Measurements from ENCODE around the gene ZNF394.
"Not testable (repeated sequence)": the region's sequence is repeated elsewhere in the genome, so short reads cannot be mapped to it uniquely, and the experiment has no call there.

ZNF394 gene
- 54.9 to 272 (median 137) reads per million in 9 experiments for total RNA-seq

DNA sequence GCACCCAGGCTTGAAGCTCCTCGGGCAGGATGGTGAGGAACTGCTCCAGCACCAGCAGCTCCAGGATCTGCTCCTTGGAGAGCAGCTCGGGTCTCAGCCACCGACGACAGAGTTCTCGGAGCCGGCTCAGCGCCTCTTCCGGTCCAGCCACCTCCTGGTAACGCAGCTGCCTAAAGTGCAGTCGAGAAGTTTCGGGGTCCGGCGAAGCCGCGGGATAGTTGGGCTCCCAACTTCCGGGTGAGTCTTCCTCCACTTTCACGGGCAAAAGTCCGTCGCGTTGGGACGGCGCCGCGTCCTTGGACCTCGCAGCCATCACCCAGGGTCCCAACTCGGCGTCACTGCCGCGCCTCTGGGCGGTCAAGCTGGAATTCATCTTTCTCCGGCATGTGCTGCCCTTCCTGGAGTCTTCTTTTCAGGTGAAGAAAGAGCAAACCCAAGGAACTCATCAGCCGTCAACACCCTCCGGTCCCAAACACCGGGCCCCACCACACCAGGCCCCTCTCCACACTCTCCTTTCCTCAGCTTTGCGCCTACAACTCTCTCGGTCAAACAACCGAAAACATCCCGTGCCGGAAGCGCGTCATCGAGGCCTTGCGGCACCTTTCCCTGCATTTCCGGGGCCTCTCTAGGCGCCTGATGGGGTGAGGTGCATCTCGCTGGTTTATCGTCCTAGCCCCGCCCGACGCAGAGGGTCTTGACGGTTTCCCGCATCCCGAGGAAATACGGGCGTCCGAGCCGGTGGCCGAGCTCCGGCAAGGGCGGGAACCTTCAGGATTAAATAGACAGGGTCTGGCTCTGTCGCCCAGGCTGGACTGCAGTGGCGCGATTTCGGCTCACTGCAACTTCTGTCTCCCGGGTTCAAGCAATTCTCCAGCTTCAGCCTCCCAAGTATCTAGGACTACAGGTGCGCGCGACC, at the start of gene ZNF394:
Gene ZNF394, minus strand, starts transcription at position 561 of the 916 bp plus-strand sequence. Its CDS starts 188 bp downstream, at position 373.
- Mint-ChIP-seq H3K9me3 (no peaks in the 10 kb centered on the region), H3K36me3 (ENCODE audit: insufficient read depth) (peaks cover 53% of the 10 kb centered on the region), H3K4me3 (peak within 1 kb of the TSS; percentile 93), H3K27ac (peak within 1 kb of the TSS; percentile 95 to 96), H3K27me3 (no peaks in the 10 kb centered on the region), H3K4me1 (ENCODE audit: low read depth in 2 of 2) (peaks cover 10 to 17% of the 10 kb centered on the region in 2 donors)
- DNase-seq (peak; percentile 81 to 83 (median 82)), ATAC-seq (replicated peaks) (peak; percentile 45)

DNA sequence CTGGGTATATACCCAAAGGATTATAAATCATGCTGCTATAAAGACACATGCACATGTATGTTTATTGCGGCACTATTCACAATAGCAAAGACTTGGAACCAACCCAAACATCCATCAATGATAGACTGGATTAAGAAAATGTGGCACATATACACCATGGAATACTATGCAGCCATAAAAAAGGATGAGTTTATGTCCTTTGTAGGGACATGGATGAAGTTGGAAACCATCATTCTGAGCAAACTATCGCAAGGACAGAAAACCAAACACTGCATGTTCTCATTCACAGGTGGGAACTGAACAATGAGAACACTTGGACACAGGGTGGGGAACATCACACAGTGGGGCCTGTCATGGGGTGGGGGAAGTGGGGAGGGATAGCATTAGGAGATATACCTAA, 49.5 kb upstream of the ZNF394 start:
- peaks cover 16% of the 10 kb centered on the region for H3K36me3 Mint-ChIP-seq (ENCODE audit: insufficient read depth)
- H3K27me3 Mint-ChIP-seq; H3K4me3 Mint-ChIP-seq; H3K9me3 Mint-ChIP-seq; ATAC-seq (replicated peaks); H3K27ac Mint-ChIP-seq; DNase-seq: not testable (repeated sequence)
- peaks cover 17 to 20% of the 10 kb centered on the region in 2 donors for H3K4me1 Mint-ChIP-seq (ENCODE audit: low read depth in 2 of 2)

DNA sequence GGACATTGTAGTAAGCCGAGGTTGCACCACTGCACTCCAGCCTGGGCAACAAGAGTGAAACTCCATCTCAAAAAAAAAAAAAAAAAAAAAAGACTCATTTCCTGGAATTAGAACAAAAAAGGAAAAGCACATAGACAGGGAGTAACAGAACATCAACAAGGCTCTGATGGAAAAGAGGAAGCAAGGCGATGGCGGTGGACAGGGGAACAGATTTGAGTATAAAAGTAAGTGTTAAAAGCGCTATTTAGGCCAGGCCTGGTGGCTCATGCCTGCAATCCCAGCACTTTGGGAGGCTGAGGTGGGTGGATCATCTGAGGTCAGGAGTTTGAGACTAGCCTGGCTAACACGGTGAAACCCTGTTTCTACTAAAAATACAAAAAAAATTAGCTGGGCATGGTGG, 45.2 kb upstream of the ZNF394 start:
- not testable (repeated sequence) for H3K27ac Mint-ChIP-seq; ATAC-seq (replicated peaks); H3K4me1 Mint-ChIP-seq (ENCODE audit: low read depth in 2 of 2); H3K9me3 Mint-ChIP-seq; H3K4me3 Mint-ChIP-seq; H3K27me3 Mint-ChIP-seq; DNase-seq; H3K36me3 Mint-ChIP-seq (ENCODE audit: insufficient read depth)

DNA sequence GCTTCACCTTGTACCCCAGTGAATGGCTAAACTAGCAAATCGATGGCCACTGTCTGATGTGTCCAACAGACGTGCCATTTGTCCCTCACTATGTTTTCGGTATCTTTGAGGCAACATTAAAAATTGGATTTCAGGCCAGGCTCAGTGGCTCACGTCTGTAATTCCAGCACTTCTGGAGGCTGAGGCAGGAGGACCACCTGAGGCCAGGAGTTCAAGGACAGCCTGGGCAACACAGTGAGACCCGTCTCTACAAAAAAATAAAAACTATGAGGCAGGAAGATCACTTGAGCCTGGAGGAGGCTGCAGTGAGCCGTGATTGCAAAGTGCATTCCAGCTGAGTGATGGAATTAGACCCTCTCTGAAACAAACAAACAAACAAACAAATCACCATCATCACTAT, 43.8 kb upstream of the ZNF394 start:
- DNase-seq (no peak), ATAC-seq (replicated peaks) (no peak)
- Mint-ChIP-seq H3K27ac (no peak overlapping the region), H3K36me3 (ENCODE audit: insufficient read depth) (peaks cover 4% of the 10 kb centered on the region), H3K9me3 (peaks cover under 1 to 3% of the 10 kb centered on the region in 2 donors), H3K4me1 (ENCODE audit: low read depth in 2 of 2) (no peaks in the 10 kb centered on the region), H3K27me3 (no peaks in the 10 kb centered on the region), H3K4me3 (no peak overlapping the region)

DNA sequence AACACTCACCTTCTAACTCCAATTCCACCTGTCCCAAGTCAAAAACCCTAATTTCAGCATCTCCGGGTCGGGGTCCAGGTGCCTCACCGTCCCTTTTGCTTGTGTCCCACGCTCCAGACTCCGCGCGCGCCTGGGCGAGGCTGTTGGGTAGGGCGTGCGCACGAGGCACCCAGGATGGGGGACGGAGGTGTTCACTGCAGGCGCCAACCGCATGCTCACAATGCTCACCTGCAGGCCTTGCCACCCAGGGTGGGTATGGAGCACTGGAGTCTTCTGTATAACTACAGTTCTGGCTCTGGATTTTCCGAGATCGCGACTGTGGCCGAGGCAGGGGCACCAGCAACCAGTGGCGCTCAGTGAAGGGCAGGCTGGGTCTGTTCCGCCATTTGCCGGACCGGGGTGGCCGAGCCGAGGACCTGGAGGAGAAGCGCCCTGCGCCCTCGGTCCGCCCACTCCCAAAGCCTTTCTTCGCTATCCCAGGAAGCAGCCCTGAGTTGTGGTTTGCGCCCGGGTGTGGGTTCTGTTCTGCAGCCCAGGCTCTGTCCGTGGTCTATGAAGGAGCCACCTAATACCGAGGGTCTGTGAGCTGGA, 43.1 kb upstream of the ZNF394 start:
- ATAC-seq (replicated peaks) = no peak
- Mint-ChIP-seq H3K4me1 (ENCODE audit: low read depth in 2 of 2) (no peaks in the 10 kb centered on the region), H3K9me3 (peaks cover 3 to 7% of the 10 kb centered on the region in 2 donors), H3K36me3 (ENCODE audit: insufficient read depth) (peaks cover 2% of the 10 kb centered on the region), H3K27me3 (no peaks in the 10 kb centered on the region), H3K4me3 (no peak overlapping the region), H3K27ac (no peak overlapping the region)
- DNase-seq = no peak

DNA sequence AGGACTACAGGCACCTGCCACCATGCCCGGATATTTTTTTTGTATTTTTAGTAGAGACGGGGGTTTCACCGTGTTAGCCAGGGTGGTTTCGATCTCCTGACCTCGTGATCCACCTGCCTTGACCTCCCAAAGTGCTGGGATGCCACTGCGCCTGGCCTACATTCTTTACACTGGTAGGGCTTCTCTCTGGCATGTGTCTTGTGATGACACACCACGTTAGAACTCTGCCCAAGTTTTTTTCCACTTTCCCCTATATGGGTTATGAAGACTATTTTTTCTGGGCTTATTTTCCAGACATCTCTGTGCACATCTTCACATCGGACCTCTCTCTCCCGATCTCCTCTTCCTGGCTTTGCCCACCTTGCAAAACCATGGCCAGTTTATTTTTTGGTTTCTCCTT, 41.1 kb upstream of the ZNF394 start:
- DNase-seq = no peak
- no peaks in the 10 kb centered on the region for H3K27me3 Mint-ChIP-seq
- peaks cover 3 to 7% of the 10 kb centered on the region in 2 donors for H3K9me3 Mint-ChIP-seq
- H3K4me3 Mint-ChIP-seq = no peak overlapping the region
- ATAC-seq (replicated peaks) = no peak
- H3K36me3 Mint-ChIP-seq (ENCODE audit: insufficient read depth) = no peaks in the 10 kb centered on the region
- H3K4me1 Mint-ChIP-seq (ENCODE audit: low read depth in 2 of 2) = no peaks in the 10 kb centered on the region
- H3K27ac Mint-ChIP-seq = no peak overlapping the region

DNA sequence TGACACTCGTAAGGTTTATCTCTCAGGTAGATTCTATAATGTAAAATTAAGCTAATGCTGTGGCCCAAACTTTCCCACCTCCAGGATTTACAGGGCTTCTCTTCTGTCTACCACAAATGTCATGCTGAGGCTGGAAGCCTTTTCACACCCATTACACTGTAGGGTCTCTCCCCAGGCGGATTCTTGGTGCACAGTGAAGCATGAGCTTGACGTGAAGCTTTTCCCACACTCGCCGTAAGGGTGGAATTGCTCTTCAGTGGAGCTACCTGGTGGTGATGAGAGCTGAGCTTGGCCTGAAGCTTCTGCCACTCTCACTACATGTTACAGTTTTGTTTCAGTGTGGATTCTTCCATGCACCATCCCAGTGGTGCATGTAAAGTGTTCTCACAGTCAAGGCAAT, 40.5 kb upstream of the ZNF394 start:
- Mint-ChIP-seq H3K4me3 (no peak overlapping the region), H3K27ac (no peak overlapping the region), H3K27me3 (no peaks in the 10 kb centered on the region), H3K9me3 (peaks cover 3 to 7% of the 10 kb centered on the region in 2 donors), H3K4me1 (ENCODE audit: low read depth in 2 of 2) (no peaks in the 10 kb centered on the region), H3K36me3 (ENCODE audit: insufficient read depth) (no peaks in the 10 kb centered on the region)
- ATAC-seq (replicated peaks) = no peak
- DNase-seq = no peak

DNA sequence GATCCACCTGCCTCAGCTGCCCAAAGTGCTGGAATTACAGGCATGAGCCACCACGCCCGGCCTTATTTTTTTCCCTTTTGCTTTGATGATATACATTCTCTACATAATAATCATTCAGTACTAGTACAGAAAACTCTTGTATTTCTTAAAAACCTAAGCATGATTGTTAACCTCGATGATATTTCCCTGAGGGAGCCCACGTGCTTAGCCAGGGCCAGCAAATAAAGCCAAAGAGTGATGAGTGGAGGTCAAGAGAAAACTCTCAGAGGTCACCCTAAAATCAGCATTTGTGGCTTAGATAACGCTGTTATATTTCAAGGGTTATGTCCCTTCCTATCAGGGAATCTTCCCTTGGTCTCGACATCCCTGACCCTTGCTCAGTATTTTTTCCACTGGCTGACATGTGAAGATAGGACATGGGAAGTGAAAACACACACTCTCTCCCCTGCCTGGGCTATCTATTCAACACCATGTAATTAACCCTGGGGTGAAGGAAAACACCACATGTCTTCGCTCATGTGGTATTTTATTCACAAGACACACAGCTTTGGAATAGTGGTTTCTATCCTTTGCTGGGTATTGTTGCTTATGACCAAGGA, 39.2 kb upstream of the ZNF394 start:
- Mint-ChIP-seq H3K4me1 (ENCODE audit: low read depth in 2 of 2) (no peaks in the 10 kb centered on the region), H3K27ac (no peak overlapping the region), H3K9me3 (peaks cover 3 to 7% of the 10 kb centered on the region in 2 donors), H3K27me3 (no peaks in the 10 kb centered on the region), H3K36me3 (ENCODE audit: insufficient read depth) (no peaks in the 10 kb centered on the region), H3K4me3 (no peak overlapping the region)
- no peak for DNase-seq
- no peak for ATAC-seq (replicated peaks)

DNA sequence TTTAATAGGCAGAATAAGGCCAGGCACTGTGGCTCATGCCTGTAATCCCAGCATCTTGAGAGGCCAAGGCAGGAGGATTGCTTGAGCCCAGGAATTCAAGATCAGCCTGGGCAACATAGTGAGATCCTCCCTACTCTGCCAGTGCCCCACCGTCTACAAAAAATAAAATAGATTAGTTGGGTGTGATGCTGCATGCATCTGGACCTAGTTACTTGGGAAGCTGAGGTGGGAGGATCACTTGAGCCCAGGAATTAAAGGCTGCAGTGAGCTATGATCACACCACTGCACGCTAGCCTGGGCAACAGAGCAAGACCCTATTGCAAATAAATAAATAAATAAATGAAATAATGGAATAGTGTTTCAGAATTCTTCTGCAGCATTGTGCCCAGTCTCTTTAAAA, 35.6 kb upstream of the ZNF394 start:
- Mint-ChIP-seq H3K36me3 (ENCODE audit: insufficient read depth) (peaks cover 12% of the 10 kb centered on the region), H3K9me3 (peaks cover 5 to 14% of the 10 kb centered on the region in 2 donors), H3K27me3 (no peaks in the 10 kb centered on the region), H3K4me1 (ENCODE audit: low read depth in 2 of 2) (no peaks in the 10 kb centered on the region), H3K4me3 (no peak overlapping the region), H3K27ac (no peak overlapping the region)
- ATAC-seq (replicated peaks) (no peak), DNase-seq (no peak)

DNA sequence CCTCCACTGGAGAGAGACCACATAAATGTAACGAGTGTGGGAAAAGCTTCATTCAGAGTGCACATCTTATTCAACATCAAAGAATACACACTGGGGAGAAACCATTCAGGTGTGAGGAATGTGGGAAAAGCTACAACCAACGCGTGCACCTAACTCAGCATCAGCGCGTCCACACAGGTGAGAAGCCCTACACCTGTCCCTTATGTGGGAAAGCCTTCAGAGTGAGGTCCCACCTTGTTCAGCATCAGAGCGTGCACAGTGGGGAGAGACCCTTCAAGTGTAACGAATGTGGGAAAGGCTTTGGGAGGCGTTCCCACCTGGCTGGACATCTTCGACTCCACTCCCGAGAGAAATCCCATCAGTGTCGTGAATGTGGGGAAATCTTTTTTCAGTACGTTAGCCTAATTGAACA, 31.3 kb upstream of the ZNF394 start:
- Mint-ChIP-seq H3K27me3 (no peaks in the 10 kb centered on the region), H3K36me3 (ENCODE audit: insufficient read depth) (peaks cover 20% of the 10 kb centered on the region), H3K27ac (no peak overlapping the region), H3K9me3 (peaks cover 2 to 6% of the 10 kb centered on the region in 2 donors), H3K4me1 (ENCODE audit: low read depth in 2 of 2) (no peaks in the 10 kb centered on the region), H3K4me3 (no peak overlapping the region)
- DNase-seq (no peak), ATAC-seq (replicated peaks) (no peak)

DNA sequence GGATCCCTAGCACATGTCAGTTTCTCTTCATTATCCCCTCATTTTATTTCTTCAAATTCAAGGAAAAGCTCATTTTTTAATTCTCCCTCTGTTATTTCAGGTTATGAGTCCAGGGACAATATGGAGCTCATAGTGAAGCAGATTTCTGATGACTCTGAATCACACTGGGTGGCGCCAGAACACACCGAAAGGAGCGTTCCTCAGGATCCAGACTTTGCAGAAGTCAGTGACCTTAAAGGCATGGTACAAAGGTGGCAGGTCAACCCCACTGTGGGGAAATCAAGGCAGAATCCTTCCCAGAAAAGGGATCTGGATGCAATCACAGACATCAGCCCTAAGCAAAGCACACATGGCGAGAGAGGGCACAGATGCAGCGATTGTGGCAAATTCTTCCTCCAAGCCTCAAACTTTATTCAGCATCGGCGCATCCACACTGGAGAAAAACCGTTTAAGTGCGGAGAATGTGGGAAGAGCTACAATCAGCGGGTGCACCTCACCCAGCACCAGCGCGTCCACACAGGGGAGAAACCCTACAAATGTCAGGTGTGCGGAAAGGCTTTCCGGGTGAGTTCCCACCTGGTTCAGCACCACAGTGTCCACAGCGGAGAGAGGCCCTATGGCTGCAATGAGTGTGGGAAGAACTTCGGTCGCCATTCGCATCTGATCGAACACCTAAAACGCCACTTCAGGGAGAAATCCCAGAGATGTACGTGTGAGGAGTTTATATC, 25.8 kb upstream of the ZNF394 start:
- DNase-seq (no peak), ATAC-seq (replicated peaks) (no peak)
- H3K9me3 Mint-ChIP-seq = no peaks in the 10 kb centered on the region
- peaks cover 0 to 2% of the 10 kb centered on the region in 2 donors for H3K4me1 Mint-ChIP-seq (ENCODE audit: low read depth in 2 of 2)
- peak overlapping the region in 1 of 2 donors; percentile 14 for H3K27ac Mint-ChIP-seq
- H3K4me3 Mint-ChIP-seq = no peak overlapping the region
- peaks cover 21% of the 10 kb centered on the region for H3K36me3 Mint-ChIP-seq (ENCODE audit: insufficient read depth)
- no peaks in the 10 kb centered on the region for H3K27me3 Mint-ChIP-seq

DNA sequence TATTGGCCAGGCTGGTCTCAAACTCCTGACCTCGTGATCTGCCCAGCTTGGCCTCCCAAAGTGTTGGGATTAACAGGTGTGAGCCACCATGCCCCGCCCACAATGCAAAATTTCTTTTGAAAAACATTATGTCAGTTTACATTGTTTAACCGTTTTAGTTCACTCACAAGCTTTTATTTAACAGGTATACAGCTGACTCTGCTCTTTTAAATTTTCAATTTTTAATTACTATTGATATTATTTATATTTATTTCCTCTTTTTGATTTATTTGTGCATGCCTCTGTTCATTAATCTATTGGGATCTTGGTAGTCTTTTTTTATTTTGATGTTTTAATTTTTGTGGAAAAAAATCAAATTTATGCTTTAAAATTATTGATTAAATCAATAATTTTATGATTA, 21.3 kb upstream of the ZNF394 start:
- no peak for ATAC-seq (replicated peaks)
- no peaks in the 10 kb centered on the region for H3K27me3 Mint-ChIP-seq
- peaks cover 0 to 2% of the 10 kb centered on the region in 2 donors for H3K4me1 Mint-ChIP-seq (ENCODE audit: low read depth in 2 of 2)
- H3K36me3 Mint-ChIP-seq (ENCODE audit: insufficient read depth) = peaks cover 24% of the 10 kb centered on the region
- H3K27ac Mint-ChIP-seq = no peak overlapping the region
- no peak for DNase-seq
- no peaks in the 10 kb centered on the region for H3K9me3 Mint-ChIP-seq
- H3K4me3 Mint-ChIP-seq = no peak overlapping the region

DNA sequence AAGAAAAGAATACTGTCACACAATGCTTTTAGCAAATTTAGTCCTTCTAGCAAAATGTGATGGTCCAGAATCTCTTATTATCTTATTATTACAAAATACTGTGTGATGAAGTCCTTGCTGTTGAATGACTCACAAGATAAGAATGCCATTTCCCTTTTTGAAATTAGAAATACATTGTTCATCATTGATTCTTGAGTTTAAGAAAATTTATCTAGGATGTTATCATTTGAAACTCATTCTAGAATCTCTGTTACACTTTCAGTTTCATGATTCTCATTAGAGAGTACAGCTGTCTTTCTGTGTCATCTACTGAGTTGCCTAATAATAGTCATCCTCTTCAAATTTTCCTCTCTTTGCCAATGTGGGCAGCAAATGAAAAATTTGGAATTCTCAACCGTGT, 14.0 kb upstream of the ZNF394 start:
- H3K27ac Mint-ChIP-seq = no peak overlapping the region
- ATAC-seq (replicated peaks) (no peak), DNase-seq (no peak)
- no peak overlapping the region for H3K4me3 Mint-ChIP-seq
- peaks cover 4 to 7% of the 10 kb centered on the region in 2 donors for H3K4me1 Mint-ChIP-seq (ENCODE audit: low read depth in 2 of 2)
- no peaks in the 10 kb centered on the region for H3K9me3 Mint-ChIP-seq
- peaks cover 54% of the 10 kb centered on the region for H3K36me3 Mint-ChIP-seq (ENCODE audit: insufficient read depth)
- no peaks in the 10 kb centered on the region for H3K27me3 Mint-ChIP-seq
